ENCODE results near the gene ARL6IP4.
A peak's percentile ranks its signal among the peaks of the same experiment; 100 is the strongest.

The ARL6IP4 gene

DNA sequence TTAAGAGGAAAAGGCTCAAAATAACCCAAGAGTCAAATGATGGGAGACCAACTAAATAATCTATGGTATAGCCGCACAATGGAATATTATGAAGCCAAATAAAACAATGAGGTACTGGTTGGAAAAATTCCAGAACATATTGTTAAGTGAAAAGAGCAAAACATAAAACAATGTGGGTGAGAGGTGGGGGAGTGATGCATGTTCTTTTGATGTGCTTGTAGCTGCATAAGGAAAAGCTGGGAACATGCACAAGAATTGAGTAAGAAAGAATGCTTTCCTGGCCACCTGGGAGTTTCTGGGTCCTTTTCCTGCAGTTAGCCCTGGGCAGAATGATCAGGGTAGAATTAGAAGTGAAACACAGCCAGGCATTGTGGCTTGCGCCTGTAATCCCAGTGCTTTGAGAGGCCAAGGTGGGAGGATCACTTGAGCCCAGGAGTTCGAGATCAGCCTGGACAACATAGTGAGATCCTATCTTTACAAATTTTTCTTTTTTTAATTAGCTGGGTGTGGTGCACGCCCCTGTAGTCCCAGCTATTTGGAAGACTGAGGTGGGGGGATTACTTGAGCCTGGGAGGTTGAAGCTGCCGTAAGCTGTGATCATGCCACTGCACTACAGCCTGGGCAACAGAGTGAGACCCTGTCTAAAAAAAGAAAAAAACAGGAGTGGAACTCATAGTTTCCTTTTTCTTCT is 22.1 kb upstream of the ARL6IP4 start:
- DNase-seq (ENCODE audit: low spot score) = no peak

DNA sequence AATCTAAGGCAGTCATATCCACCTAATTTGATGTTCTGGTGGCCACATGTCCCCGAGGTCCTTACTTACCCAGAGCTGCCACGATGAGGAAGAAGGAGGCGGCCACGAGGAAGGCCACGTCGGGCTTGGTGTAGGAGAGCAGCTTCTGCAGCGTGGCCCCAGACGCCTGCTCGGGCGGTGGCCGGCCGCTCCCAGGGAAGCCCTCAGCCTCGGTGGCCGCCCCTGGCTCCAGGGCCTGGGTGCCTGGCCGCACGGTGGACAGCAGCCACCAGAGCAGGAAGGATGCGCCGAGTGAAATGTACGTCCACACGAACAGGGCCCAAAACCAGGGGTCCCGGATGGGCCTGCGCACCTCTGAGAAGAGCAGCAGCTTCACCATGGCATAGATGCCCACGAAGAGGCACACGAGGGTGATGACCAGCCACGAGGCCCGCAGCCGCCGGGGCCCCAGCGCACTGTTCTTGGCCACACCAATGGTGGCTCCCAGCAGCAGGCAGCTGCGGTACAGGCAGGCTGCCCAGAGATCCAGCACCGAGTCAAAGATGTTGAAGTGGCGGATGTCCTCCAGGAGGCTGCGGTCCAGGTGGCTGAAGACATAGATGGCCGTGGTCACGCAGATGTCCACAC is 20.8 kb upstream of the ARL6IP4 start:
- DNase-seq (ENCODE audit: low spot score) = no peak

DNA sequence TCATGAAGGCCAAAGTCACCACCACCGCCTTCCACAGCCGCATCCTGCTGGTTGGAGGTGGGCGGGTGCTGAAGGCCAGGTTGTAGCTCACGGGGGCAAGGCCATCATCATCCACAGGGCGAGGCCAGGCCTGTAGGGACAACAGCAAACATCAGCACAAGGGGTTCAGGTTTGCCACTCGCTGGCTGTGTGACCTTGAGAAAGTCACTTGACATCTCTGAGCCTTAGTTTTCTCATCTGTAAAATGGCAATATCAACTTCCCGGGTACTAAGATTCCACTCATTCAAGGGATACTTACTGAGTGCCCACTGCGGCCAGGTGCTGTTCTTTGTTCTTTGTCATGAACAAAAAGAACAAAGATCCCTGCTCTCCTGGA is 20.3 kb upstream of the ARL6IP4 start:
- no peak for DNase-seq (ENCODE audit: low spot score)

DNA sequence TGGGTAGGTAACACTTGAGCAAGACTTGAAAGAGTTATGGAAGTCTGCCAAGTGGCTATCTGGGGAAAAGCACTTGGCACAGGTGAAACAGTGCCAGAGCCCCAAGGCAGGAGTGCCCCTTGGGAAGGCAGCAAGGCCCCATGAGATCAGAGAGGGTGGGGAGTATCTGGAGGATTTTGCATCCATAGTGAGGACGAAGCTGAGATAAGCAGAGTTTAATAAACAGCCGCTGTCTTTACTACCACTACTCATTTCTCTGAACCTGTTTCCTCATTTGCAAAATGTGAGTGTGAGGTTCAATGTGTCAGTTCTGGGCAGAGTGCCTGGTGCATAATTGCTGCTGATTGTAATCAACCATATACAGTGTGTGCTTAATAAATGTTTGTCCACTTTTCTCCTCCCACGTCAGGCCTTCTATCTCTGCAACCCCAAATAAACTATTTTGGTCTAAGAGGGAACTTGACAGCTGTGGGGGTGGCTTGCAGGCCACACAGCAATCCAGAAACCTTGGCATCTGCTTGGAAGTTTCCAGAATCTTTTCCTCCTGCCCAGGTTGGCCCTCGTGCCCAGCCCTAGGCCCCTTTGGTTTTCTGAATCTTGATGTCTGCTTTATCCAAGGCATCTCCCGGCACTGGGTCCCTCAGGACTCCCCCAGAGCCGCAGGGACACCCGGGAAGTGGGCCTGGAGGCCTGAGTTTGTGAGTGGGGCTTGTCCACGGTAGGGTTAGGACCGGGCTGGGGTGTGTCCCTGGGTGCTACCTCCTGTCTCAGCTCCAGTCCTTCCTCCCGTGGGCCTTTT is 18.8 kb upstream of the ARL6IP4 start:
- DNase-seq (ENCODE audit: low spot score) = peak; percentile 72

DNA sequence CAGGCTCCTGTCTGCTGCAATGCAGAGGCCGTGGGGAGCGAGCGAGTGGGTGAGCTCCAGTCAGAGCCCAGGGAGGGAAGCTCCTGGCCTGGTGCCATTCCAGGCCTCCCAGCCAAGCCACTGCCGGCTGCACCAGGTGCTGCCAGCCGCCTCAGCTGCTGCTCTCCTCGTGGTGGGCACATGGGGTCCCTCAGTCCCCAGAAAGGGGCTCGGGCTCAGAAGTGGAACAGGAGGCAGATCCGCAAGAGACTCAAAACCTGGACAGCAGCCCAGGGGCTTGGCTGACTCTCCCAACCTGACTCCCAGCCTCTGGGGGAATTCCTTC is 16.6 kb upstream of the ARL6IP4 start:
- peak; percentile 75 for DNase-seq (ENCODE audit: low spot score)

DNA sequence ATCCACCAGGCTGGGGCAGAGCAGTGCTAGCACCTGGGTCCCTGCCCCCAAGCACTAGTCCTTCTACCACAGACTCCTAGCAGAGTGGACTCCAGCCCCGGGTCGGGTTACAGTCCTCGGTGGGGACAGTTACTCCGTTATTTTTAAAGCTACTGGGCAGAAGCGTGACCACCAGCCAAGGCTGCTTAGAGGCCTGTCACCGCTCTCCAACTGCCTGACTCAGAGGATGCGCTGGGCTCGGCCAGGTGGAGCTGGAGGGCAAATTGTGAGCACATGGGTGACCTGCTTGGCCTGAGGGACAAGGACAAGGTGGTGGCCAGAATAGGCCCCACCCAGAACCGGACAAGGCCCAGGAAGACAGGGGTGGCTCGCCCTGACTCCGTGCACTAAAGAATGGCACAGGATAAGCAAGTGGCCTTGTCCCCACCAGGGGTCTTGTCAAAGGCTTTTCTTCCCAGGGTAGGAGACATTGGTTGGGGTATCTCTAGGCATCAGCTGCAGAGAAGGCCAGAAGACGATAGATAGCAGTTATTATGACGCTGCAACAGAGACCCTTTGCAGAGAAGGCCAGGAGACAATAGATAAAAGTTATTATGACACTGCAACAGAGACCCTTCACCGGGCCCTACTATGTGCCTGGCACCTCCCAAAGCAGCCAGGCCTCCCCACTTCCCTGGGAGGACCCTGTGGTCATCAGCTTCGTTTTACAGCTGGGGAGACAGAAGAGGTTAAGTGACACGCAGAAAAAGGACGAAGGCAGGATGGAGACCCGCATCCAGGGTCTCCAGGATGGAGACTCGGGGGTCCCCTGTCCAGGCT is 15.8 kb upstream of the ARL6IP4 start:
- no peak for DNase-seq (ENCODE audit: low spot score)

DNA sequence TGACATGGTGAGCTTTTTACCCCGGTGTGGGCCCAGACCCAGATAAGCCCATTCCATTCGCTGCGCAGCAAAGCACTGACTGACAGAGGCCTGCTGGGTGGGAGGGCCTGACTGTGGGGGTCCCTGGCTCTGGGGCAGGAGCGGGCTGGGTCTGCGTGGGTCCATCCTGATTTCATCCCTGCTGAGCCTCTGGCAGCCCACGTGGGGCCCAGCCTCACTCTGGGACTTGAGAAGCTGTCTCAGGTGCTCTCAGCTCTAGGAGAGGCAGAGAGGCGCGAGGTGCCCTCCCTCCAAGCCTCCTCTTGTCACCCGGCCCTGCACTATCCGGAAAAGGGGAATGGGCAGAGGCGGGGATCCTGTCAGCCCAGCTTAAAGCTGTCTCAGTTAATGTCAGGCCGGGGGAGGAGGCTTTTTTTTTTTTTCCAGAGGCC is 15.1 kb upstream of the ARL6IP4 start:
- DNase-seq (ENCODE audit: low spot score) = no peak

DNA sequence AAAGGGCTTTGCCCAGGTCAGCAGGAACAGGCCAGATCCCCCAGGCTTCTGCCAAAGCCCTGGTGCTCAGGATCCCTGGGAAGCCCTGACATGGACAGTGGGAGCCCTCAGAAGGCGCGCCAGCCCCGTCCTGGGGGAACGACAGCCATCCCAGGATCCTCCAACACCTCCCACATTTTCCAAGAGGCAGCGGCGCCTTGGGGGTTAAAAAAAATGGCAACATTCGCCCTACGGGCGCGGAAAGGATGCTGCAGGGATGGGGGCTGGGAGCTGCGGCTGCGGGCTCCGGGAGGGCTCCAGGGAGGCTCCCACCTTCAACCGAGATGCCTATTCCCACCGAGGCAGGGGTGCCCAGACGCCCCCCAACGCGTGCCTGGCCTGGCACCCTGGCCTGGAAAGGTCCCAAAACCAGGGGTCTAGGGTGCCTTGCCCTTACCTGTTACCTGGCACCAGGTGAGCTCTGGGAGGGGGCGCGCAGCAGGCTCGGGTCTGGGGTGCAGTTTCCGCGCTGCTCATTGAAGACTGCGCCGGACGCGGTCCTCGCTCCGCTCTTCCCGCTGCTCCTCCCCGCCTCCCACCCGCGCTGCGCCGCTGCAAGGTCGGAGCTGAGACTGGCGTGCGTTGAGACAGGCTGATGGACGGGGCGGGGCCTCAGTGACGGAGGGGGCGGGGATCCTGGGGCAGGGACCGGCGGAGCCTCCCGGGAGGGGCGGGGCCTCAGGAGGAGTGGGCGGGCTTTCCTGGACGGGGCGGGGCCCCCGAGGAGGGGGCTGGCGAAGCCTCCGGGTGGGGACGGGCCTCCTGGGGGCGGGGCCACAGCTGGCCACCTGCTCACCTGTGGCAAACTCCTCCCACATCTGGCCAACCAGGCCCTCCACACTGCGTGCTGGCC is 14.4 kb upstream of the ARL6IP4 start, which contains the start of gene ABCB9:
ABCB9 (minus strand) TSS at position 613 of the 892 bp plus-strand sequence. CDS start 6,228 bp downstream, outside the sequence.
- DNase-seq (ENCODE audit: low spot score) = peak; percentile 99

DNA sequence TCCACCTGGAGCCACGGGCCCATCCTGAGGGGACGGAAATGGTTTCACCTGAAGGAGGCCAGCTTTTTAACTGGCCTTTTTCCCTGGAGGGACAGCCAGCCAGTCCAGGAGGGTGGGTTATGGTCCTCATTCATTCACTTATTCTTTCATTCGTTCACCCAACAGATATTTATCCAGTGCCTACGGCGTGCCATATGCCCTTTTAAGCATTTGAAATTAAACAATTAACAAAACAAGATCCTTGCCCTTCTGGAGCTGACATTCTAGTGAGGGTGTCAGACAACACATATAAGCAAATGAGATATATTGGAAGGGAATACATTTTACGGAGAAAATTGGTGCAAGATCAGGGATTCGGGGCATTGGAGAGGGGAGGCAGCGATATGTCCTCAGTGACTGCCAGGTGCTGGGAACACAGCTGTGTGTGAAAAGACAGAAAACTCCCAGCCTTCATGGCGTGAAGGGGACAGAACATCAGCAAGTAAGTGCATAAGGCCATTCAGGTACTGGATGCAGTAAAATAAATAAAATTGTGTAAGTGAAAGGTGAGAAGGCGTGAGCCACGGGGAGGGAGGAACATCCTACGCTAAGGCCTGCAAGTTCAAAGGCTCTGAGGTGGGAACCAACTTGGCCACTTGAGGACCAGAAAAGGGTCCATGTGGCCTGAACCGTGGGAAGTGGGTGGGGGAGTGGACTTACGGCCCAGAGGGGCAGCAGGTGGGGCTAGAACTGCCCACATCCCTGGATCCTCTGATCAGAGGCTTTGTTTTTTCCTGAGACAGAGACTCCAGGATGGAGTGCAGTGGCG is 13.5 kb upstream of the ARL6IP4 start:
- no peak for DNase-seq (ENCODE audit: low spot score)

DNA sequence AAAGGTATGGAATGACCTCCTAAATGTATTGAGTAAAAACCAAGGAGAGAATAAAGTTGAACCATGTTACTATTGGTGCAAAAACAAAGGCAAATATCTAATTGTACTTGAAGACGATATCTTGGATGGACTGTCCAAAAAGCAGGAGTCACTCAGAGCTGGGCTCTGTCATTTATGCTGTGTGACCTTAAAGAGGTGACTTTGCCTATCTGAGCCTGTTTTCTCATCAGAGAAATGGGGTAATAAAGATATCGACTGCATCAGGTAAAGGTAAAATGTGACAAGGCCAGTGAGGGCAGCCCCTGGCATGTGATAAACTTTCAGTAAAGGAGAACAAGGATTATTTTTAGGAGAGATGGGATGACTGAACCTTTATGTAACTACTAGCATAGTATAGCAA is 12.4 kb upstream of the ARL6IP4 start:
- no peak for DNase-seq (ENCODE audit: low spot score)

DNA sequence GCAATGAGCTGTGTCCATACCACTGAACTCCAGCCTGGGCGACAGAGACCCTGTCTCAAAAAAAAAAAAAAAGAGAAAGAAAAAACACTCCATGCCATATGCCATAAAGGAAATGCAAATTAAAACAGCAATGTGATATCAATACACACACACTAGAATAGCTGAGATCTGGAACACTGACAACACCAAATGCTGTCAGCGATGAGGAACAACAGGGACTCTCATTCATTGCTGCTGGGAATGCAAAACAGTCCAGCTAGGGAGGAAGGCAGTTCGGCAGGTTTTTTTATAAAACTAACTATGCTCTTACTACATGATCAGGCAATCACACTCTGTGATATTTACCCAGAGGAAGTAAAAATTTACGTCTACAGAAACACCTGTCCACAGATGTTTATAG is 10.8 kb upstream of the ARL6IP4 start:
- DNase-seq (ENCODE audit: low spot score) = no peak

DNA sequence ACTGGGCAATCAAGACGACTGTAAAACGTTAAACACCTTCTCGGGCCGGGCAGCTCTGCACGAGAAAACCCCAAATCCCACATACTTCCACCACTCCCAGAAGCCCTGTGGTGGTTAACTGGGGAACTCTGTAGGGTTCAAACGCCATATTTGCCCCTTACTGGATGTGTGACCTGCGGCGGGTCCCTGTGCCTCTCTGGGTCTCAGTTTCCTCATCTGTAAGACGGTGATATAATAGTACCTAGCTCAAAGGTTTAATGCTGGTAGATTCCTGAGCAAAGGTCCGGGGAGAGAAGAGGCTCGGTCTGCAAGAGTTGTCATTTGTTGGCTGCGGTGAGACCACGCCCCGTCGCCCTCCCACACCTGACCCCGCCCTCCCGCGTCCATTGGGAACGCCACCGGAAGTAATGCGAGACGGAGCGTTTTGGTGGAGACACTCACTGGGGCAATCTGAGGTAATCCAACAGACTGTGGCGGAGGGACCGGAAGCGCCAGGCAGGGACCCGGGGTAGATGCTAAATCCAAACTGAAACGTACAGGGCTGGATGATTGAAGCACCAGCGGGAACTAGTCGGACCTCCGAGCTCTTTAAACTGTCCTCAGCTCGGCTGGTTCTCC is 6.1 kb upstream of the ARL6IP4 start:
- DNase-seq (ENCODE audit: low spot score) = peak; percentile 92

DNA sequence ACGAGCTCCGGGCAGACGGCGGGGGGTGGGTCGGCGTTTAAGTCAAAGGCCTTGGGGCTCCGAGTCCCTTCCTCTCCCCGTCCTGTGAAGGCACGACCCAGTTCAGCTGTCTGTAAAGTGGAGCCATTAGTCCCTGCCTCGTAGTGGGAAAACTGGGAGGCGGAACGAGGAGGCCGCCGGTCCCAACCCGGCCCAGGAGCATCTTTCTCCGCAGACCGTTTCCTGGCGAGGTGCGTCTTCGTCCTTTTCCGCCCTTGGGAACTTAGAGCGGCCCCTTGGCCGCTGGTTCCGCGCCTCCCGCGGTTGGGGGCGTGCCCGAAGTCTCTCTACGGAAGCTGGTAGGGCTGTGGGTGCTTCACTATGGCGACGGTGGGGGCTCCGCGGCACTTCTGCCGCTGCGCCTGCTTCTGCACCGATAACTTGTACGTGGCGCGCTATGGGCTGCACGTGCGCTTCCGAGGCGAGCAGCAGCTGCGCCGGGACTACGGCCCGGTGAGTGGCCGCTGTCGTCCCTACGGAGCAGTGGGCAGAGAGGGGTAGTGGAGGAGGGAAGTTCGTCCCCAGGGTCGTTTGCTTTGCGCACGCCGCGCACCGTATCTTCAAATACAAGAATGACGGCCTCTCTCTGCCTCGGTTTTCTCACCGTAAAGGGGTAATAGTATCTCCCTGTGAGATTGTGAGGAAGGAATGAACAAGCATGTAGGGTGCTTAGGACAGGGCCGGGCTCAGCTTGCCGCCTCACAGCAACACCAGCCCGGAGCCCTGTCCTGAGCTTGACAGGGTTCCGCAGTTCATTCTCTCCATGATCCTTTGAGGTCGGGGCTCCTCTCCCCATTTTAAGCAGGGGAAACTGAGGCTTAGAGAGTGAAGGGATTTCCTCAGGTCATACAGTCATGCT is 5.3 kb upstream of the ARL6IP4 start, which contains the start of gene OGFOD2:
OGFOD2 (plus strand) TSS at position 353 of the 898 bp plus-strand sequence; CDS start at position 361, 8 bp downstream.
- DNase-seq (ENCODE audit: low spot score) = peak; percentile 93

DNA sequence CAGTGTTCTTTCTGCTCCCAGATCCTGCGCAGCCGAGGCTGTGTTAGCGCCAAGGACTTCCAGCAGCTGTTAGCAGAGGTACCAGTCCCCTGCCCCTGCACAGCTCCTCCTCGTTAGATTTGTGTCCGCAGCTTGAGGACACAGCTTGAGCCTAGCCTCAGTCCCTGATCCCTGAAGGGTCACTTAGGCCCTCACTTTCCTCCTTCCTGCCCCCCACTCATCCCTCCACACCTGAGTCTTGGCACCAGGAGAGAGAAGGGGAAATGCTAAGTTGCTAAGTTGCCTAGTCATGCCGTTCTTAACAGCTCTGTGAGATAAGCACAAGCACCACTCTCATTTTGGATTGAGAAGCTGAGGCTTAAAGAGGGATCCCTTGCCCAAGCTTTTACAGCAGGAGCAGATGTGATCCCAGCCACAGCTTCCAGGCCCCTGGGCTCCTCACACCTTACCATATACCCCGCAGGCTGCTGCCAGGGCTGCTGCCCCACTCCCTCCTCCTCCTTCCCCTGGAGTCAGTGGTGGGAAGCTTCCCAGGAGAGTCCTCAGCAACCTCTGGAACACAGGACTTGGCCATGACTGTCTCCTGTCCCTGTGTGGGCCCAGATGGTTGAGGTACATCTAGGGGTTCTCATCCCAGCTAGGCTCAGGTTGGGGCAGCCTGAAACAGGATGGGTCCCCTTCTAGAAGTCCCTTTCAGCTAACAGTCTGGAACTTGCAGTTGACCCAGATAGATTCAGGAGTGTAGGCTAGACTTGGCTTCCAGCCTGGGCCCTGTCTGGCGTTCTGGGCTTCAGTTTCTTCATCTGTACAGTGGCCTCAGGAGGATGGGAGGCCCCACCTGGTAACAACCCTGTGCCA is 4.5 kb upstream of the ARL6IP4 start:
- no peak for DNase-seq (ENCODE audit: low spot score)

DNA sequence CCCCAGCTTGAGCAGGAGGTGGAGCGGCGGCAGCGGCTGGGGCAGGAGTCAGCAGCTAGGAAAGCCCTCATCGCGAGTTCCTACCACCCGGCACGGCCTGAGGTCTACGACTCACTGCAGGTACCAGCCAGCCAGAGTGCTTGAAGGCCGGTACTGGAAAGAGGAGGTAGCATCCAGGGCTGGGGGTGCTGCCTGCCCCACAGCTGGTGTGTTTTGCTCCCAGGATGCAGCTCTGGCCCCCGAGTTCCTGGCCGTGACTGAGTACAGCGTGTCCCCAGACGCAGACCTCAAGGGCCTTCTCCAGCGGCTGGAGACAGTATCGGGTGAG is 3.9 kb upstream of the ARL6IP4 start:
- DNase-seq (ENCODE audit: low spot score) = no peak

DNA sequence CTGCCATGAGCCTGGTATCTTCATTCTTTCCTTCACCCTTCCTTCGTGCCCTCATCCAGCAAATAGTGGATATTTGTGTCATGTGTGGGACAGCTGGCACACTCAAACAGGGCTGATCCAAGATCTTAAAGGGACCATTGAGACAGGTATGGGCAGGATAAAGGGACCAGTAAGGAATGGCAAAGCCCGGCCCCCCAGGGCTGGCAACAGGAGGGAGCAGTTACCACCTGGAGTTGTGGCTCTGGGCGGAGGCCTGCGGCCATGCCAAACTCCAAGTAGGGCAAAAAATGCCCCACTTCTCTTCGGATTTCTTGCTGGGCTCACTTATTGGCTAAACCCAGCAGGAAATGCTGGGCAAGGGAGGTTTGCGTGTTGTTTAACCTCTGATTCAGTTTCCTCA is 3.3 kb upstream of the ARL6IP4 start:
- no peak for DNase-seq (ENCODE audit: low spot score)

DNA sequence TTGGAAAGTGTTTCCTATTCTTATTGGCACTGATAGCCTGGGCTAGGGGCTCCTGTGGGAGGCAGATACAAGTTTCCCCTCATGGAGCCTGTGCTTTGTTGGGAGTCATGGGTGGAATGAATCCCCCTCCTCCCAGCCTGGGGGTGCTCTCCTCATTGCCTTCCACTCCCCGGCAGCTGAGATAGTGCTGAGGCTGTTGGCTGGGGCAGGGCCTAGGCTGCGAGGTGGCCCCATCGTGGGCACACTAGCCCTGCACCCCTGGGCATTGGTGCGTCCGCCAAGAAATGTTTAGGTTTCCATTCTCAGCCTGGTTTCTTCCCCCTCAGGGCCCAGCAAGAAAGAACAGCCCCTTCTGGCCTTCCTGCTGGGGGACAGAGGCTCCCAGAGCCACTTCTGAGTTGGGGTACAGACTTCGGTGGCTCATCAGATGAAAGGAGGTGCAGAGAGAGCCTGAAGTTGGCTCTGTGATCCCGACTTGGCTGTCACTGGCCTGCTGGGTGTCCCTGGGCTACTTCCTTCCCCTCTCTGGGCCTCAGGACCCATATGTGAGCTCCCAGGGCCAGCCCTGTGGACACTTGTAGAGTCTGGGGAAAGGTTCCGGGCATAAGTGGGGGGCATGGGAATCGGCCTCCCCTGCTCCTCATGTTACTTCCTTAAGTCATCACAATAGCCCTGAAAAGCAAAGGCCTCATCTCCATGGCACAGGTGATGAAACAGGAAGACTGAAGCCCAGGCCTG is 2.7 kb upstream of the ARL6IP4 start:
- no peak for DNase-seq (ENCODE audit: low spot score)

Measured in D341Med (cell line).